GM19035 (cell line): ENCODE data around the gene PITPNC1.
"Not testable (repeated sequence)": the region's sequence is repeated elsewhere in the genome, so short reads cannot be mapped to it uniquely, and the experiment has no call there.

ENCODE experiments used
- ATAC-seq: cut with Tn5 transposase; IDR thresholded peaks from one replicate; pipeline ENCODE4 v1.9.1; 2021; ENCODE audit not compliant: unreplicated experiment

PITPNC1 gene

DNA sequence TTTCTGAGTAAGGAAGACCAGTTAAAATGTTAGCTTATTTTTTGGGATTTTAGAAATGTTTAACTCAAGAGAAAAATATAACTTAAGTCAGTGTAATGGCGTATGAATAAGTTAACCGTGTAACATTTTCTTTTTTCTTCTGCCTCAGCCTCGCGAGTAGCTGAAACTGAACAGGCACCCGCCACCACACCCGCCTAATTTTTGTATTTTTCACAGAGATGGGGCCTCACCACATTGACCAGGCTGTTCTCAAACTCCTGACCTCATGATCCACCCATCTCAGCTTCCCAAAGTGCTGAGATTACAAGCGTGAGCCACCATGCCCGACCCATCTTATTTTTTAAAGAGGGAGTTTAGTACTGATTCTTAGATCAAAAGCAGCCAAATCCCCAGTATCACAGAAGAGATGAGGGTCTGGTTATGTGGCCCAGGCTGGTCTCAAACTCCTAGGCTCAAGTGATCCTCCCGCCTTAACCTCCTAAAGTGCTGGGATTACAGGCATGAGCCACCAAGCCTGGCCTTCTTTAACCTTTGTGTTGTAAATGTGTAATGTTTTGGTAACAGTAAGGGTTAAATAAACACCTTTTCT lies 16.8 kb downstream of the PITPNC1 start:
- ATAC-seq = no peak

DNA sequence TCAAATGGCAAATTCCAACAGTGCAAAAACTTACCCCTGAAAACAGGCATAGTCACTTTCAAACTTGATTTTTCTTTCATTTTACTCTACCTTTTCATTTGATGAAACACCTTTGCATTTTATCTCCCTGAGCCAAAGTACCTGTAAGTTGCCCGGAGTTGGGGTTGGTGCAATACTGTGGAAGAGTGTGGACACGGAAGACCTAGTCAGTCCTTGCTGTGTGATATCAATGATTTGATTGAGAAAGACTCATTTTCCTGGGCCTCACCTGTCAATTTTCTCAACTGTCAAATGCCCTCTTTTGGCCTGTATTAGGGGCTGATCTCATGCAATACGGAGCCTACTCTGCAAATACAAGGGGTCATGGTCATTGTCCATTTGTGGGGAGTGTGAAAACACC lies 22.6 kb downstream of the PITPNC1 start:
- no peak for ATAC-seq

DNA sequence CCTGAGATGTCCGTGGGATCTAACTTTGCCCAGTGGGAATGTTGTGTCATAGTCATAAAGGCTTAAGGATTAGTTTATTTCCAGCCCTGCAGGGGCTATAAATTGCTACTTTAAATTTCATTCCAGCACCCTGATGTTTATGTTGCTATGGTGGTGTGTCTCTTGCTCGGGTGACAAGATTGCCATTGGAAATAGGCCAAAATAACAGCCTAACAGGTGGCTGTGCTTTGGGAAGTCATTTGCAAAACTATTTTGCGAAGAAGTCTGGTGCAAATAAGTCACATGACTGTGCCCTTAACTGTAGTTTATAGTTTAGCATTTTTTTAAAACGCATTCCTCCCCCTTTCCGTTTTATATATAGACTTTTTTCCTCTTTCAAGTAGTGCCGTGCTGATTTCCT lies 23.1 kb downstream of the PITPNC1 start:
- ATAC-seq = no peak

DNA sequence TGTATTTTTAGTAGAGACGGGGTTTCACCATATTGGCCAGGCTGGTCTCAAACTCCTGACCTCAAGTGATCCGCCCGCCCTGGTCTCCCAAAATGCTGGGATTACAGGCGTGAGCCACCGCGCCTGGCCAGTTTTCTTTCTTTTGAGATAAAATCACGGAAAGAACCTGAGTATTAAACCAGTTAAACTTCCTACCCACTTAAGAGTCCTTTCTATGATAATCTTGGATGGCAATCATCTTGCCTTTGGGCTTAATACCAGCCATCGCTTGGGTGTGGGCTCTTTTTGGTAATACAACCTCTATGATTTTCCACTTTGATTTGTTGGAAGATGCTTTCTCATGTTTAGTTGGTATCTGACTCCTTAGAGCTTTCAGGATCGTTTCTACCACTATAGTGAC lies 24.0 kb downstream of the PITPNC1 start:
- ATAC-seq = no peak

DNA sequence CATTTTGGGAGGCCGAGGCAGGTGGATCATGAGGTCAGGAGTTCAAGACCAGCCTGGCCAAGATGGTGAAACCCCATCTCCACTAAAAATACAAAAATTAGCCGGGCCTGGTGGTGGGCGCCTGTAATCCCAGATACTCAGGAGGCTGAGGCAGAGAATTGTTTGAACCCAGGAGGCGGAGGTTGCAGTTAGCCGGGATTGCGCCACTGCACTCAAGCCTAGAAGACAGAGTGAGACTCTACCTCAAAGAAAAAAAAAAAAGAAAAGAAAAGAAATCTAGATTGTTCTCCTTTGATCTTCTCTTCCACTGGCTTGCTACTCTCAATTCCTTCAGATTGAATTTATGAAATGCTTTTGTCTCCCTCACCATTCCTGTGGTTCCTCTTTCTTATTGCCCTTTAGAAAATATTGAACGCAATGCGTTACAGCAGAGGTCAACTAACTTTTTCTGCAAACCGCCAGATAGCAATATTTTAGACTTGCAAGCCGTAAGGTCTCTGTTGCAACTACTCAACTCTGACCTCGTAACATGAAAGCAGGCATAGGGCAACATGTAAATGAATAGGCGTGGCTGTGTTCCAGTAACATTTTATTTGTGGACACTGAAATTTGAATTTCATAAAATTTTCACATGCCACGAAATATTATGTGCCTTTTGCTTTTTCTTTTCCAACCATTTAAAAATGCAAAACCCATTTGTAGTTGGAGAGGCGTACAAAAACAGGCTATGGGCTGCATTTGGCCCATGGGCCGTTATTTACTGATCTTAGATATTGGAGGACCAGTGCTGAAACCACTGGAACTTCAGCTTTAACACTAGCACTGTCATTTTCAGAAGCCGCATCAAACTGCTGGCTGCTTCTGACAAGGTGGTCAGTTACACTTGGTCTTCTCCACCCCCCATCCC lies 24.8 kb downstream of the PITPNC1 start:
- no peak for ATAC-seq

DNA sequence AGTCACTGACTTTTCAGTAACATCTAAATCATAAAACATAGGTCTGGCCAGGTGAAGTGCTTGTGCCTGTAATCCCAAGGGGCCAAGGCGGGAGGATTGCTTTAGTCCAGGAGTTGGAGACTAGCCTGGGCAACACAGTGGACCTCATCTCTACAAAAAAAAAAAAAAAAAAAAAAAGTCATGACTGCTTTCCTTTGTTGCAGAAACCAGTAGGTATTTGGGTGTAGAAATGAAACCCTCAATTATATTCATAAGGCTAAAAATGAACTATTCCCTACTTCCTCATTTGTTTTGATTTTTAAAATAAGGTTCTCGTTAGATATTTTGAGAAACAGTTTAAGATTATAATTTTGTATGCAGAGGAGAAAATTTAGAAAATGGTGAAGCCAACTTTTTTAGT lies 26.0 kb downstream of the PITPNC1 start:
- ATAC-seq = no peak

DNA sequence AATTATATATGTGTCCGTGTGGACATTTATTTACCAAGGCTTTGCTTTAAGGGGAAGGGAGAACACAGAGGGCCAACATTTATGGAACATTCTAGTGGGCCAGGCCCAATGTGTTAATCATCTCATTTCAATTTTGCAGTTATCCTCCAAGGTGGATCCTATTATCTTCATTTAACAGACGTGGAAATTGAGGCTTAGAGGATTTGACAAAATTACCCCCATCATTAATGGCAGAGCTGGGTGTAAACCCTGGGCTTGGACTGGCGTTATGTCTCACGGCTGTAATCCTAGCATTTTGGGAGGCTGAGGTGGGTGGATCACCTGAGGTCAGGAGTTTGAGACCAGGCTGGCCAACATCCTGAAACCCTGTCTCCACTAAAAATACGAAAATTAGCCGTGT lies 26.4 kb downstream of the PITPNC1 start:
- ATAC-seq = no peak

DNA sequence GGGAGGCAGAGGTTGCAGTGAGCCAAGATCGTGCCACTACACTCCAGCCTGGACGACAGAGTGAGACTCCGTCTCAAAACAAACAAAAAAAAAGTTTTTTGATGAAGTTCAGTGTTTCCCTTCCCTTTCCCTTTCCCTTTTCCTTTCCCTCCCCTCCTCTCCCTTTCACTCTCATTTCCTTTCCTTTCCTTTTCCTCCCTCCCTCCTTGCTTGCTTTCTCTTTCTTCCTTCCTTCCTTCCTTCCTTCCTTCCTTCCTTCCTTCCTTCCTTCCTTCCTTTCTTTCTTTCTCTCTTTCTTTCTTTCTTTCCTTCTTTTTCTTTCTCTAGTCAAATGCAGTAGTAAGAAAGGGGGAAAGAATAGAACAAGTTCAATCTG lies 31.4 kb downstream of the PITPNC1 start:
- ATAC-seq = not testable (repeated sequence)

DNA sequence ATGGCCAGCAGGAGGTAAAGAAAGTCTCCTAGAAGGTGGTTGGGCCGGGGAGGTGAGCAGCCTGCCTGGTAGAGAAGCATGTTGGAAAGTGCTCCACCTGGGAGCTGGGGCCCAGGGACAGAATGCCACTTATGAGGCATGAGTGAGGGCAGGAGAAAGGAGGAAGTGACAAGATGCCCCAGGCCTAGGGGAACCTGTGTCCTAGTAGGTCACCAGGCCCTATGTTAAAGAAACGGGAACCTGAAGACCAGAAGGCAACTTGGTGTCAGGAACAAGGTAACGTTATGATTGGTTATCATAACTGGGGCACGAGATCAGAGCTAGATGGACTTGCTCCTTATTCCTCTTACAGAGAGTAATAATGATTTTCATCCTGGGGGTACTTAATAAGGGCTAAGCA lies 34.3 kb downstream of the PITPNC1 start:
- no peak for ATAC-seq

DNA sequence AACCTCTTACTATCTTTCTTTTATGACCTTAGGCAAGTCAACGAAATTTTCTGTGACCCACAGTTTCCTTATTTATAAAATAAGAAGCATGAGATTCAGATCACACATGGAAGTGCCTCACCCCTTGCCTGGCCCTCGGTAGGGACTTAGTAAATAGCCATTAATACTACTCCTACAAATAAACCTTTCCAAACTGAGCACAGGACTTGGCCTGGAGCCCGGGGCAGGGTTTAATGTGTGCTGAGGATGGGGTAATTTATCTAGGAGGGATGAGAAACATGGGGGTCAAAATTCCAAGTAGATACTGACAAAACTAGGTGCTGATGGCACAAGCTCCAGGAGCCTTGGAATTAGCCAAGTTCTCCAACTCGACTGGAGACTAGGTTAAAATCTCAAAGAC lies 35.0 kb downstream of the PITPNC1 start:
- no peak for ATAC-seq

DNA sequence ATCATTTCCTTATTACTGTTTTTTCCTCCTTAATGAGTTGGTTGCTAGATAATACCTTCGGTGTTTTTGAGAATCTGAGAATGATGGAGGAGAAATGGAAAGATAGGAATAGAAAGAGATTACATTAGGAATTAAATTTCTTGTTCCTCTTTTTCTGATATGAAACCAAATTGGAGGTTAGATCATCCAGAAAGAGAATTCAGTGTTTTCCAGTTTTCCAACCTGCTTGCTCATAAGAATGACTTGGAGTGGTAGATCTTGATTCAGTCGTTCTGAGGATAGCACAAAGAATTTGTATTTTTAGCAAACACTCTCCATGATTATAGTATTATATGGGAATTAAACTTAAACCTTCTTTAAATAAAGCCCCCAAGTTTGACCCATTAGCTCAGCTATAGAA lies 35.9 kb downstream of the PITPNC1 start:
- ATAC-seq = no peak

DNA sequence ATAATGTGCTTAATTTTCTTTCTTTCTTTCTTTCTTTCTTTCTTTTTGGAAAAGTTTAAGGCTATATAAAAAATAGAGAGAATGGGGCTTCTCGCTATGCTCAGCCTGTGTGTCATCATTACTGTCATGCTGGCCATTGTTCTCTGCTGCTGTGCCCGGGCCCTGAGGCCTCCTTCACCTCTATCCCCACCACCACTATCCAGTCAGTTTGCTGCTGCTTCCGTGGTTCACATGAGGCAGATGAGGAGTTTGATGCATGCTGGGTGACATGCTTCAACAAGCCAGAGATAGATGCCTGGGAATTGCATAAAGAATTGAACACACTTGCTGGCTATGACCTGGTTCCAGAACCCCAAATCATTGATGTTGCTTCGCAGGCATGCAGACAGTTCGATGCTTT lies 36.3 kb downstream of the PITPNC1 start:
- no peak for ATAC-seq

DNA sequence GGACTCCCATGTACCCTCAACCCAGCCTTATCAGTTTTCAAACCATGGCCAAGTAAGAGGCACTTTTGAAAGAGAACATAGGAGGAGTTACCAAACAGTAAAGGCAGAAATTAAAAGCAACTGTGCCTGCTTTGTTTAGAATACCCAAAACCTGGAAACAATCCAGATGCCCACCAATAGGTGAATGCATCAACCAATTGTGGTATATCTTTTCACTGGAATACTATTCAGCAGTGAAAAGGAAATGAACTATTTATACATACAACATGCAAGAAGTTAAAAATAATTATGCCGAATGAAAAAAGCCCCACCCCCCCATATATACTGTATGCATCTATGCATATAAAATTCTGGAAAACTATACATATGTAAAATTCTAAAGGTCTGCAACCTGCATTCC lies 37.0 kb downstream of the PITPNC1 start:
- no peak for ATAC-seq

DNA sequence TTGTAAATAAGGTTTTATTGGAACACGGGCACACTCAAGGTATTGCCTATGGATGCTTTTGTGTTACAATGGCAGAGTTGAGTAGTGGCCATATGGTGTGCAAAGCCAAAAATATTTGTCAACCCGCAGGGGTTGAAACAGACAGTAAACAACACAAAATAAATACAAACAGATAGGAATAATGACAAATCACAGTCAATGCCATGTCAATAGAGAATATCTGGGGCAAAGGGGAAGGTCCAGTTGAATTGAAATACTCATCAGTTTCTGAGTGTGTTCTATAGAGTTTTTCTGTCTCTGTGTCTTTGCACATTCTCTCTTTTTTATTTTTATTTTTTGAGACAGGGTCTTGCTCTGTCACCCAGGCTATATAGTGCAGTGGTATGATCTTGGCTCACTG lies 37.5 kb downstream of the PITPNC1 start:
- no peak for ATAC-seq

DNA sequence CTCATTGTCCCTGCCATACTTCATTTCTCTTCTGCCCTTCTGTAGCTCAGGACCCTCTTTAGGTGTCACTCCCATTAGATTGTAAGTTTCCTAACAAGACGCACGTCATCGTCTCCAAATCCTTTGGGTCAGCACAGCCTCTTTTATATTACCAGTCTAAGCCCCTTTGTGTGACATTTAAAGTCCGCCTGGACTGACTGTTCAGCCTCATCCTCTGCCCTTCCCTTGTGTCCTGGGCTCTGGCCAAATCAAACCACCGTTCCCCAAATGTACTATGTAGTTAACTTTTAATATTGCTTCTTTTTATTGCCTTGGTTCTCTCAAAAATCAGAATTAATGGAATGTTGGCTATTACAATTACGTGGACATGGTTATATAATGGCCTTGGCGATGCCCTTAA lies 38.2 kb downstream of the PITPNC1 start:
- no peak for ATAC-seq

DNA sequence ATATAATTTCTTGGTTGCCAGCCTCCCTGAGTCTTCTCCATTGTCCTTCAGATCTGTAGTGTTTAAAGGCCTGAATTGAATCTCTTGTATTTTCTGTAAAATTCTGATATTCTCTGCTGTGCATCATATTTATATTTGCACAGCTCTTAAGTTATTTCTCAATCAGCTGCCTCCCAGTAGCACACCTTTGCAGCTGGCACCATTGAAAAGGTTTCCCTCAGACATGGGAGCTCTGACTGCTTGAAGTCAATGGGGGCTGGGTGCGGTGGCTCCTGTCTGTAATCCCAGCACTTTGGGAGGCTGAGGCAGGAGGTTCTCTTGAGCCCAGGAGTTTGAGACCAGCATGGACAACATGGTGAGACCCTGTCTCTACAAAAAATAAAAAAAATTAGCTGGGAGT lies 40.4 kb downstream of the PITPNC1 start:
- no peak for ATAC-seq

DNA sequence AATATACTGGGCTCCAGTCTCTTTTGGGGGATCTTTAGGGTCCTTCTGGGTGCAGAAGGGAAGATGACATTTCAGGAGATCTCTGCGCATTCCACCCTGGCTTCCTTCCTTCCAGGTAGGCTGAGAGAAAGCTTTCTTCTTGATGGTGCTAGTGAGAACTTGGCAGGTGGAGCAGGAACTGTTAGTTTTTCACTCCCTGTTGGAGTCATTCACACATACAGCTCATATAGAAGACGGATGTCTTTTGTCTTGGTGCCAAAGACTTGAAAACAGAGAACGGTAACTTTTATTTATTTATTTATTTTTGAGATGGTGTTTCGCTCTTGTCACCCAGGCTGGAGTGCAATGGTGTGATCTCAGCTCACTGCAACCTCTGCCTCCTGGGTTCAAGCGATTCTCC lies 43.9 kb downstream of the PITPNC1 start:
- no peak for ATAC-seq

DNA sequence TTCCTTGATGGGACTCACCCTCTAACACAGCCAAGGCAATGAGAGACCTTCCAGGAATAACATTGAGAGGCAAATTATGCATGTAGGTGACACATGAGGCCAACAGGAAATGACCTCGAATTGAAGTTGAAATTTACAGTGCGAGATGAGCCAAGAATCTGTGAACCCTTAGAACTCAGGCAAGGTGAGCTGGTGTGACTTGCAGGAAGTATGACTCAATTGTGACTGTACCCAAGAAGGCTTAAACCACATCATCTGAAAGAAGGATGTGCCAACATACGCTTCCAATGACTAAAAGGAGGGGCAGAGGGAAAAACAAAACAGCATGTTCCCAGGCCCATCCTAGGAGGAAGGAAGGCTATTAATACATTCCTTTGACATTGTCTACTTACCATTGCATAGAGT lies 44.8 kb downstream of the PITPNC1 start:
- ATAC-seq = no peak

DNA sequence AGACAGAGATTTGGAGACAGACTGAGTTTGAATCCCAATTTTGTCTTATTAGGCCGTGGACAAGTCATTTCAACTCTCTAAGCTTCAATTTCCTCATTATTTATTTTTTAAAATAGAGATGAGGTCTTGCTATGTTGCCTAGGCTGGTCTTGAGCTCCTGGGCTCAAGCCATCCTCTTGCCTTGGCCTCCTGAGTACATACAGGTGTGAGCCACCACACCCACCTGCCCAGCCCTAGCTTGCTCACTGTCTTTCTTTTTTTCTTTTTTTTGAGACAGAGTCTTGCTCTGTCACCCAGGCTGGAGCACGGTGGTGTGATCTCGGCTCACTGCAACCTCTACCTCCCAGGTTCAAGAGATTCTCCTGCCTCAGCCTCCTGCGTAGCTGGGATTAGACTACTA lies 45.2 kb downstream of the PITPNC1 start:
- ATAC-seq = not testable (repeated sequence)

DNA sequence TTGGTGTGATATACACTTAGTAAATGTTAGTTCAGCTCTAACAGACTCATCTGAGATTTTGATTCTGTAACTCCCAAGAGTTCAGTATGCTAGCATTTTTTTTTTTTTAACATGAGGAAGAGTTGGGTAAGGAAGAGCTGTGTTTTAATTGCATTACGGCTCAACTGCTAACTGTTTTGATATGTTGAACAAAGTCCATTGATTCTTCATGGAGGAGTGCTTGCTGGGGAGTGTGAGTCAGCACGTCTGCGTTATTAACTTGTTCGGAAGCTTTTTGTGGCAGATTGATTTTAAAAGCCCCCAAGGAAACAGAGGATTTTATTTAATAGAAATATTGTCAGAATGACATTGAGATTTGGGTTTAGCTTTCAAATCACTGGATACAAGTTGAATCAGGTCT lies 45.8 kb downstream of the PITPNC1 start:
- no peak for ATAC-seq

DNA sequence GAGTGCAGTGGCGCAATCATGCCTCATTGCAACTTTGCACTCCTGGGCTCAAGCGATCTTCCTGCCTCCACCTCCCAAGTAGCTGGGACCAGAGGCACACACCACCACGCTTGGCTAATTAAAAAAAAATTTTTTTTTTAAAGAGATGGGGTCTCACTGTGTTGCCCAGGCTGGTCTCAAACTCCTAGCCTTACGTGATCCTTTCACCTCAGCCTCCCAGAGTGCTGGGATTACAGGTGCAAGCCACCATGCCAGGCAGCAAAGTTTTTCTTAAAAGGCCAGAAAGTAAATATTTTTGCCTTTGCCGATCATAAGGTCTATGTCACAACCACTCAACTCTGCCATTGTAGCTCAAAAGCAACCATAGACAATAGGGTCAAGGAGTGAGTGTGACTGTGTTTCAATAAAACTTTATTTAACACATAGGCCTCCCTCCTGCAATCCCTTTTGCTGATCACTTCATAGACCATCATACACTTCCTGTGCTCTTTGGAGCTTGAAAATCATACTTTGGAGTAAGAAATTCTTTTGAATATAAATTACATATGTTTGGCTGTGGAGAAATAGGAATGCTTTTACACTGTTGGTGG lies 48.6 kb downstream of the PITPNC1 start:
- no peak for ATAC-seq

DNA sequence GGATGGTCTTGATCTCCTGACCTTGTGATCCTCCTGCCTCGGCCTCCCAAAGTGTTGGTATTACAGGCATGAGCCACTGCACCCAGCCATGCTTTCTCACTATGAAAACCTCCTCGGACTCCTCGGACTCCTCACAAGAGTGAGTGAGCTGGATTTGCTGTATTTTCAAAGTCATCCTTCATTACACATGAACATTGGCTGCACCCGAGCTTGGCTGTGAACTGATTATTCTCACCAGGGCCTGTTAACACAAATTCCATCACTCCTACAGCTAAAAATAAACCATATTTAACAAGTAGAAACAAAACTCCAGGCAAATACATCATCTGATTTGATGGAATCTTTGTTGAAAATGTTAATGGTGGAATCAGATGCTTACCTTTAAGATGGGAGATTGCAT lies 50.3 kb downstream of the PITPNC1 start:
- no peak for ATAC-seq
